ENCODE results near the gene PAK2.
"Not testable (repeated sequence)": the region's sequence is repeated elsewhere in the genome, so short reads cannot be mapped to it uniquely, and the experiment has no call there.

PAK2 gene

GRCh38 chr3:196739671-196740480 is at the start of gene PAK2:
Gene PAK2 (plus strand): TSS chr3:196739857. CDS start chr3:196782647, 42,790 bp downstream.
- peak; percentile 80 for DNase-seq

- no peak for DNase-seq
These were observed 49.6 kb upstream of the PAK2 start for GRCh38 chr3:196689941-196690660.

DNA sequence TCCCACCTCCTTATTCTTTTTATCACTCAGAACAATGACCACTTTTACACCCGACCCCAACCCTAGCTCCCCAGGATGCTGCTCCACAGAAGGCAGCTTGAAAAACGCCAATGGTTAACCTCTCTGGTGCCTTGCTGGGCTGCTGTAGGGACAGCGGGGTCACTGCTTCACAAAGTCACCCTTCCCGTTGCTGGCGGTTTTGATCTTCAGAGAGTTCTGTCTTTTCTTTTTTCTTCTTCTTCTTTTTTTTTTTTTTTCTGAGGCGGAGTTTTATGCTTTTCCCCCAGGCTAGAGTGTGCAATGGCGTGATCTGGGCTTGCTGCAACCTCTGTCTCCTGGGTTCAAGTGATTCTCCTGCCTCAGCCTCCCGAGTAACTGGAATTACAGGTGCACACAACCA is 48.3 kb upstream of the PAK2 start:
- DNase-seq: no peak

DNA sequence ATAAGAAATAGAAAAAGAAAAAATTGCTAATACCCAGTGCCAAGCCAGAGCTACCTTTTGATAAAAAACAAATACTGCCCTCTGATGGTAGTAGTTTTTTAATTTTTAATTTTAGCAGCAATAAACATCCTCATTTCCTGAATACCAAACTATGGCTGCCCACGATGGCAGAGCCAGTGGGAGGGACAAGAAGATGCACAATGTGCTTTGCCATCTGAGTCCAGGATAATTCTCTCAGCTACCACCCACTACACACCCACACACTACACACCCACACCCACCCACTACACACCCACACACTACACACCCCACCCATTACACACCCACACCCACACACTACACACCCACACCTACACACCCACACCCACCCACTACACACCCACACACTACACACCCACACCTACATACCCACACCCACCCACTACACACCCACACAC is 45.4 kb upstream of the PAK2 start:
- no peak for DNase-seq

- no peak for DNase-seq
These were observed 44.5 kb upstream of the PAK2 start for GRCh38 chr3:196694941-196695848.

- DNase-seq: no peak
These were observed 43.8 kb upstream of the PAK2 start for GRCh38 chr3:196695849-196696226.

DNA sequence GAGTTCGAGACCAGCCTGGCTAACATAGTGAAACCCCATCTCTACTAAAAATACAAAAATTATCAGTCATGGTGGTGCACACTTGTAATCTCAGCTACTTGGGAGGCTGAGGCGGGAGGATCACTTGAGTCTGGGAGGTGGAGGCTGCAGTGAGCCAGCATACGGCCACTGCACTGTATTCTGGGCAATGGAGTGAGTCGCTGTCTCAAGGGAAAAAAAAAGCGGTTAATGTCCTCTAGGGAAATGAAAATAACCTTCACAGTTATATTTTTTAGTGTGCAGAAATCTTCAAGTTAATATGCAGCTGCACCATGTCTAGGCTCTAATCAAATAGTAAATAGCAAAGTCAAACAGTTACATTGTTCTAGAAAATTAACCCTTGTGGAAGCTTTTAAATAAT is 42.4 kb upstream of the PAK2 start:
- DNase-seq: no peak

DNA sequence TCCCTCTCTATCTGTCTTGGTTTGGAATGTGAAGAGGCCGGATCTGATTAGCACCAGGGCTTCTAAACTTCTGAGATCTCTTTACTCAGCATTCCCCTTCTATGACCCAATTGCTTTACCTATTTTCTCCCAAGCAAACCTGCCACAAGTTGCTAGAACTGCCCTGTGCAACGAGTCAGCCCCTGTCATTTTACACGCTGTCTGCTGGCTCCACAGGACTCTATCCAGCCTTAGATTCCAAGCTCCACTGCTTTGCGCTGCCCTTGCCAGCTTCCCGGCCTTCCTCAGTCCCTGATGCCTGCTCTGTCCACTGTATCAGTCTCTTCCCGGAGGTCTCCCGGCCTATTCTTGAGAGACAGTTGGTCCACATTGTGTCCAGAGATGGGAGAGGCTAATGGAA is 39.9 kb upstream of the PAK2 start:
- DNase-seq: no peak

DNA sequence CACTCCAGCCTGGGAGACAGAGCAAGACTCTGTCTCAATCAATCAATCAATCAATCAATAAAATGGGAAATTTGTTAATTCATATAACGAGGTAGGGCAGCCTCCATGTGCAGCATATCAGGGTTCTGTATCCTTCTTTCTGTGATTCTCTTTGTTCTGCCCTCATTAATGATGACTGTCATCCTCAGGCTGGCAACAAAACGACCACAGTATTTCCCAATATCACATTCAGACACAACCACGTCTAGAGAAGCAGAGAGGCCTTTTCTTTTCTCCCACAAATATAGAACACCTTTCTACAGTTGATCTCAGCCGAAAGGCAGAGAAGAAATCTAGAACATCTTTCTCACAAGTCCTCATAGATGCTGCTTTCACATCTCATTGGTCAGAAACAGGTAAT is 38.9 kb upstream of the PAK2 start:
- no peak for DNase-seq

GRCh38 chr3:196706327-196706726 is 33.3 kb upstream of the PAK2 start:
- no peak for DNase-seq

DNA sequence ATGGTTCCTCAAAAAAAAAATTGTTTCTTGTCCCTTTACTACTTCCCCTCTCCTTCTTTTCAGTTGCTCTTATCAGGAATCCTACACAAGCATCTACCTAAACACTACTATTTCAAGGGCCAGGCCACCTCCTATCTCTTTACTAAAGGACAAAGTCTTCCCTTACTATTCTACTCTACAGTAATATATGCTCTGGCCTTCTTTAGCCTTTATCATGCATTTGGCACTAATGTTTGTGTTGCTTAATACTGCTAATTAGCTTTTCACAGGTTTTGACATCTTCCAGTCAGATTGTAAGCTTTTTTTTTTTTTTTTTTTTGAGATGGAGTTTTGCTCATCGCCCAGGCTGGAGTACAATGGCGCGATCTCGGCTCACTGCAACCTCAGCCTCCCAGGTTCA is 32.9 kb upstream of the PAK2 start:
- DNase-seq: no peak

DNA sequence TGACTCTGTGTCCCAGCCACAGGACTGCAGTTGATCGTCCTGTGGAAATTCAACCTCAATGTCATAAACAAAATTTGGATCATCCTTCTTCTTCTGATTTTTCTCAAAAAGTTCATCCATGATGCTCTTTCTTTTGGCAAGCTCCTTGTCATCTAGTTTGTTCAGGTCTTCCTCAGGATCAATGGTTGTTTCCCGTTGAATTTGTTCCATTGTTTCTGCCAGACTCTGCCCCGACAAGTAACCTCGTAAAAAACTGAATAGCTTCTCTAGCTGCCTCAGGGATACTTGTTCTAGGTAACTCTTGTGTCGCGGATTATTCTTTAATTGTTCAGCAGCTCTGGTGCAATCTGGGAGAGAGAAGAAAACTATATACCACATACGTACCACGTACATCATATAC is 32.1 kb upstream of the PAK2 start:
- no peak for DNase-seq

GRCh38 chr3:196708467-196708866 is 31.2 kb upstream of the PAK2 start:
- DNase-seq: no peak

DNA sequence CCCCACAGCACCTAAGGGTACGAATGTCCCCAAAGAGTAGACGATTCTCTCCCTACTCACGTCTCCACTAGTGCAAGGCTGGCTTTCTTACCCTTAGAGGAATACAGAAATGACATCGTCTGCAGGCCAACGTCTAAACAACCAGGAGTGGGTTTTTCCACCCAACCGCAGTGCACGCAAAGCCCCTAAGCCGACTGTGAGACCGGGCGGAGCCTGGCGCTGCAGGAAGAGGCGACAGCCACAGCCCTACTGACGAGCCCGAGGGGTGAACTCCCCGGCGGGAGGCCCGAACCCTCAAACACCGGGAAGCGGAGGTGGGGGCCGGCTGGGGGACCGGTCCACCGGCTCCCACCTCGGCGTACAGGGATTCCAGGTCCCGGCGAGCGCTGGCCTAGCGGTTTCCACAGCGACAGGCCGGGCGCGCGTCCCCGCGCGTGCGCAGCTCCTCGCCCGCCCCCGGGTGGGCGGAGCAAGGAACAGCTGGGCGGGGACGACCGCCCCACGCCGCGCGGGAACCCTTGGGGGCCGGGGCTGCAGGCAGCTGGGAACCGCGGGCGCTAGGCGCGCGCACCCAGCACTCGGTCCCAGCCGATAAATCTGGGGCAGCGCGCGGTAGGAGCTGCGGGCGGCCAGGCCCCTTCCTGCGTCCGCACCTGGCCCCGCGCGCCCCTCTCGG is 27.7 kb upstream of the PAK2 start, which contains the start of the genes CEP19 and PIGX:
Gene CEP19 (minus strand): TSS at position 413 of the 676 bp plus-strand sequence. CDS start 3,593 bp downstream, outside the sequence.
Gene PIGX (plus strand): TSS at position 540 of the 676 bp plus-strand sequence.
- DNase-seq: peak; percentile 64

- no peak for DNase-seq
These were observed 26.9 kb upstream of the PAK2 start for GRCh38 chr3:196712514-196713413.

- not testable (repeated sequence) for DNase-seq
These were observed 22.5 kb upstream of the PAK2 start for GRCh38 chr3:196717162-196717561.

DNA sequence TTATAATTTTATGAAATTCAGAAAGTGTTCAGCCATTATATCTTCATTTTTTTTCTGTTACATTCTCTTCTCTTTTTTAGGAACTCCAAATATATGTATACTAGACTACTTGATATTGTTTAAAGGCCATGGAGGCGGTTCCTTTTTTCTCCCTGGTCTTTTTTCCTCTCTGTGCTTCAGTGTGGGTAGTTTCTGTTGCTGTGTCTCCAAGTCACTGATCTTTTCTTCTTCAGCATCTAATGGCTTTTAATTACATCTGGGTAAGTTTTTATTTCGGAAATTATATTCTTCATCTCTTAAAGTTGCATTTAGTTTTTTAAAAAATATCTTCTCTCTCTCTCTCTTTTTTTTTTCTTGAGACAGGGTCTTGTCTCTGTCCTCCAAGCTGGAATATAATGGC is 18.6 kb upstream of the PAK2 start:
- no peak for DNase-seq

GRCh38 chr3:196726788-196727675 is 12.6 kb upstream of the PAK2 start:
- no peak for DNase-seq

DNA sequence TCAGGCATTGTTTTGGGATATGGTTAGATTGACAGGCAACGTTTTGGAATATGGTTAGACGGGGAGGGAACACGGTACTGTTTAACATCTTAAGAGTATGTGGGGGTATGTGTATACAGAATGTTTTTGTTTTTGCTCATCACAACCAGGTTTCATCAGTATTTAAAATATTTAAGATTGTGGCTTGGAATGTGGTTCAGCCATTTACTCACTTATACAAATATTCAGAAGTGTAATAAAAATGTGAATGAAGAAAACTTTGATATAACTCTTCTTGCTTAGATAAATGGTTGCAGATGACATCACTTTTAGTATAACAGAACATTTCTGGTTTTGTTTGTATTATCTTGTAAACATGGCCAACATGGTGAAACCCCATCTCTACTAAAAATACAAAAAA is 3.9 kb upstream of the PAK2 start:
- no peak for DNase-seq

DNA sequence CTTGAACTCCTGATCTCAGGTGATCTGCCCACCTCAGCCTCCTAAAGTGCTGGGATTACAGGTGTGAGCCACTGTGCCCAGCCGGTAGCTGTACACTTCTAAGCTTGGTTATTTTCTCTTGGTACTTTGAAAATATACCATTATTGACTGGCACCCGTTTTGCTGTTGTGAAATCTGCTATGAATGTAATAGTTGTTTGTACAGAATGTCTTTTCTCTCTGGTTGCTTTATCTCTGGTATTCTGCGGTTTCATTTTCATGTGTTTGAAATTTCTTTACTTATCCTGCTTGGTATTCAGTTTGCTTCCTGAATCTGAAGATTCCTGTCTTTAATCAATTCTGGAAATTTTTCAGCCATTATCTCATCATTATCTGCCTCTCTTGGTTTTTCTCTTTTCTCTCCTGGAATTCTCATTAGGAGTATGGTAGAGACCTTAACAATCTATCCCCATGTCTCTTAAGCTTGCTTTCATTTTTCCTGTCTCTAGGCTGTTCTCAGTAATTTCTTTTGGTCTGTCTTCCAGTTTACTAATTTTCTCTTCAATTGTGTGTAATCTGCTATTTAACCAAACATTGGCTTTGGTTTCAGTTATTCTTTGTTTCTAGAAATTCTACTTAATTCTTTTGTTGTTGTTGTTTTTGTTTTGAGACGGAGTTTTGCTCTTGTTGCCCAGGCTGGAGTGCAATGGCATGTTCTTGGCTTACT is 2.8 kb upstream of the PAK2 start:
- DNase-seq: no peak
